Measurements from ENCODE around the gene MGMT. TPM values are rescaled to one million over a fixed set of nuclear protein-coding genes. Genes with fewer than 3 reads are reported as not detected.
A peak's percentile ranks its signal among the peaks of the same experiment; 100 is the strongest.

Gene MGMT
- total RNA-seq, 1 donor from 2014 or later: 25.9 TPM

GRCh38 chr10:129659508-129660268, 192.6 kb downstream of the MGMT start:
- Mint-ChIP-seq H3K27me3 (ENCODE audit: unreplicated experiment) (peaks cover 4% of the 10 kb centered on the region), H3K4me3 (ENCODE audit: unreplicated experiment) (no peak overlapping the region), H3K4me1 (ENCODE audit: unreplicated experiment) (peaks cover 9% of the 10 kb centered on the region), H3K9me3 (ENCODE audit: unreplicated experiment) (no peaks in the 10 kb centered on the region), H3K27ac (ENCODE audit: unreplicated experiment) (no peak overlapping the region), H3K36me3 (ENCODE audit: low read depth, unreplicated experiment) (no peaks in the 10 kb centered on the region)
- no peak for DNase-seq (ENCODE audit: low spot score)
- no peak for TF ChIP-seq CTCF (IDR thresholded peaks at IDR 0.05; ENCODE audit: unreplicated experiment)

GRCh38 chr10:129660569-129660968, 193.5 kb downstream of the MGMT start:
- Mint-ChIP-seq H3K27me3 (ENCODE audit: unreplicated experiment) (no peaks in the 10 kb centered on the region), H3K4me1 (ENCODE audit: unreplicated experiment) (peaks cover 9% of the 10 kb centered on the region), H3K4me3 (ENCODE audit: unreplicated experiment) (no peak overlapping the region), H3K27ac (ENCODE audit: unreplicated experiment) (no peak overlapping the region), H3K9me3 (ENCODE audit: unreplicated experiment) (no peaks in the 10 kb centered on the region), H3K36me3 (ENCODE audit: low read depth, unreplicated experiment) (no peaks in the 10 kb centered on the region)
- no peak for TF ChIP-seq CTCF (IDR thresholded peaks at IDR 0.05; ENCODE audit: unreplicated experiment)
- DNase-seq (ENCODE audit: low spot score): no peak

- TF ChIP-seq CTCF (IDR thresholded peaks at IDR 0.05; ENCODE audit: unreplicated experiment): peak; percentile 74
- no peak overlapping the region for H3K4me3 Mint-ChIP-seq (ENCODE audit: unreplicated experiment)
- peaks cover 9% of the 10 kb centered on the region for H3K4me1 Mint-ChIP-seq (ENCODE audit: unreplicated experiment)
- DNase-seq (ENCODE audit: low spot score): no peak
- no peaks in the 10 kb centered on the region for H3K27me3 Mint-ChIP-seq (ENCODE audit: unreplicated experiment)
- H3K27ac Mint-ChIP-seq (ENCODE audit: unreplicated experiment): no peak overlapping the region
- no peaks in the 10 kb centered on the region for H3K9me3 Mint-ChIP-seq (ENCODE audit: unreplicated experiment)
- no peaks in the 10 kb centered on the region for H3K36me3 Mint-ChIP-seq (ENCODE audit: low read depth, unreplicated experiment)
Measured at GRCh38 chr10:129662426-129662825, 195.4 kb downstream of the MGMT start.

- Mint-ChIP-seq H3K4me3 (ENCODE audit: unreplicated experiment) (no peak overlapping the region), H3K27ac (ENCODE audit: unreplicated experiment) (no peak overlapping the region), H3K27me3 (ENCODE audit: unreplicated experiment) (peaks cover 2% of the 10 kb centered on the region), H3K4me1 (ENCODE audit: unreplicated experiment) (no peaks in the 10 kb centered on the region), H3K9me3 (ENCODE audit: unreplicated experiment) (no peaks in the 10 kb centered on the region), H3K36me3 (ENCODE audit: low read depth, unreplicated experiment) (no peaks in the 10 kb centered on the region)
- no peak for TF ChIP-seq CTCF (IDR thresholded peaks at IDR 0.05; ENCODE audit: unreplicated experiment)
- no peak for DNase-seq (ENCODE audit: low spot score)
Measured at GRCh38 chr10:129670124-129670523, 203.1 kb downstream of the MGMT start.

GRCh38 chr10:129673292-129673691, 206.3 kb downstream of the MGMT start:
- H3K4me3 Mint-ChIP-seq (ENCODE audit: unreplicated experiment): no peak overlapping the region
- no peak overlapping the region for H3K27ac Mint-ChIP-seq (ENCODE audit: unreplicated experiment)

More at GRCh38 chr10:129673292-129673691, 206.3 kb downstream of the MGMT start:
- H3K36me3 Mint-ChIP-seq (ENCODE audit: low read depth, unreplicated experiment): no peaks in the 10 kb centered on the region
- no peak for DNase-seq (ENCODE audit: low spot score)
- H3K4me1 Mint-ChIP-seq (ENCODE audit: unreplicated experiment): peaks cover 2% of the 10 kb centered on the region
- H3K9me3 Mint-ChIP-seq (ENCODE audit: unreplicated experiment): no peaks in the 10 kb centered on the region
- peaks cover 3% of the 10 kb centered on the region for H3K27me3 Mint-ChIP-seq (ENCODE audit: unreplicated experiment)
- no peak for TF ChIP-seq CTCF (IDR thresholded peaks at IDR 0.05; ENCODE audit: unreplicated experiment)
